NCI-H345 treated with DMSO at 0.1 percent for 48 hours (cell line): ENCODE data around the gene LINC00632.
"Not testable (repeated sequence)": the region's sequence is repeated elsewhere in the genome, so short reads cannot be mapped to it uniquely, and the experiment has no call there.

ENCODE experiments used
- DNase-seq: peaks from one replicate; lab custom pipeline; 2025; ENCODE audit not compliant: unreplicated experiment; lab: John Stamatoyannopoulos, UW

The LINC00632 gene

GRCh38 chrX:140709421-140709846 is at the start of gene LINC00632:
Gene LINC00632, plus strand, starts transcription at chrX:140709759.
- DNase-seq = no peak

GRCh38 chrX:140661643-140662042 is 47.9 kb upstream of the LINC00632 start:
- no peak for DNase-seq

GRCh38 chrX:140664939-140665338 is 44.6 kb upstream of the LINC00632 start:
- no peak for DNase-seq

- no peak for DNase-seq
Measured at GRCh38 chrX:140672840-140673731, 36.5 kb upstream of the LINC00632 start.

- no peak for DNase-seq
Measured at GRCh38 chrX:140687706-140688105, 21.9 kb upstream of the LINC00632 start.

- not testable (repeated sequence) for DNase-seq
Measured at GRCh38 chrX:140691596-140691995, 18.0 kb upstream of the LINC00632 start.

- DNase-seq = no peak
Measured at GRCh38 chrX:140697618-140698017, 11.9 kb upstream of the LINC00632 start.

- DNase-seq = no peak
Measured at GRCh38 chrX:140701480-140701879, 8.1 kb upstream of the LINC00632 start.

GRCh38 chrX:140710710-140711109 is 1.2 kb downstream of the LINC00632 start:
- no peak for DNase-seq

GRCh38 chrX:140711894-140712293 is 2.3 kb downstream of the LINC00632 start:
- no peak for DNase-seq

- DNase-seq = no peak
Measured at GRCh38 chrX:140712413-140713173, 3.0 kb downstream of the LINC00632 start.

- no peak for DNase-seq
Measured at GRCh38 chrX:140713174-140713539, 3.6 kb downstream of the LINC00632 start.

GRCh38 chrX:140715787-140716186 is 6.2 kb downstream of the LINC00632 start:
- no peak for DNase-seq

GRCh38 chrX:140723121-140723715 is 13.7 kb downstream of the LINC00632 start:
- DNase-seq = no peak

GRCh38 chrX:140724309-140724708 is 14.8 kb downstream of the LINC00632 start:
- no peak for DNase-seq

GRCh38 chrX:140724736-140725135 is 15.2 kb downstream of the LINC00632 start:
- no peak for DNase-seq

GRCh38 chrX:140725500-140725899 is 15.9 kb downstream of the LINC00632 start:
- no peak for DNase-seq

GRCh38 chrX:140733766-140734342 is 24.3 kb downstream of the LINC00632 start:
- peak; percentile 15 for DNase-seq

- no peak for DNase-seq
Measured at GRCh38 chrX:140744085-140744484, 34.5 kb downstream of the LINC00632 start.

GRCh38 chrX:140756941-140757340 is 47.4 kb downstream of the LINC00632 start:
- no peak for DNase-seq

- peak; percentile 50 for DNase-seq
Measured at GRCh38 chrX:140762061-140762460, 52.5 kb downstream of the LINC00632 start.
